ENCODE measurements around the gene CTU1. TPM values are rescaled to one million over a fixed set of nuclear protein-coding genes. Genes with fewer than 3 reads are reported as not detected.

CTU1 gene
- total RNA-seq, 1 donor from 2014 or later: 9.3 TPM

GRCh38 chr19:51098365-51099046 is 9.7 kb downstream of the CTU1 start:
- DNase-seq (ENCODE audit: extremely low spot score, unreplicated experiment): no peak
- no peaks in the 10 kb centered on the region for H3K27me3 Mint-ChIP-seq
- peaks cover 9% of the 10 kb centered on the region for H3K36me3 Mint-ChIP-seq
- no peak for TF ChIP-seq CTCF (conservative IDR thresholded peaks at IDR 0.05)
- H3K4me3 Mint-ChIP-seq: no peak overlapping the region
- H3K27ac Mint-ChIP-seq: no peak overlapping the region
- no peaks in the 10 kb centered on the region for H3K9me3 Mint-ChIP-seq
- peaks cover 4% of the 10 kb centered on the region for H3K4me1 Mint-ChIP-seq (ENCODE audit: unreplicated experiment)

- Mint-ChIP-seq H3K36me3 (peaks cover 8% of the 10 kb centered on the region), H3K4me3 (no peak overlapping the region), H3K9me3 (no peaks in the 10 kb centered on the region), H3K27me3 (no peaks in the 10 kb centered on the region), H3K27ac (no peak overlapping the region), H3K4me1 (ENCODE audit: unreplicated experiment) (peaks cover 8% of the 10 kb centered on the region)
- no peak for DNase-seq (ENCODE audit: extremely low spot score, unreplicated experiment)
- TF ChIP-seq CTCF (conservative IDR thresholded peaks at IDR 0.05): no peak
Measured at GRCh38 chr19:51097796-51098195, 10.4 kb downstream of the CTU1 start.

DNA sequence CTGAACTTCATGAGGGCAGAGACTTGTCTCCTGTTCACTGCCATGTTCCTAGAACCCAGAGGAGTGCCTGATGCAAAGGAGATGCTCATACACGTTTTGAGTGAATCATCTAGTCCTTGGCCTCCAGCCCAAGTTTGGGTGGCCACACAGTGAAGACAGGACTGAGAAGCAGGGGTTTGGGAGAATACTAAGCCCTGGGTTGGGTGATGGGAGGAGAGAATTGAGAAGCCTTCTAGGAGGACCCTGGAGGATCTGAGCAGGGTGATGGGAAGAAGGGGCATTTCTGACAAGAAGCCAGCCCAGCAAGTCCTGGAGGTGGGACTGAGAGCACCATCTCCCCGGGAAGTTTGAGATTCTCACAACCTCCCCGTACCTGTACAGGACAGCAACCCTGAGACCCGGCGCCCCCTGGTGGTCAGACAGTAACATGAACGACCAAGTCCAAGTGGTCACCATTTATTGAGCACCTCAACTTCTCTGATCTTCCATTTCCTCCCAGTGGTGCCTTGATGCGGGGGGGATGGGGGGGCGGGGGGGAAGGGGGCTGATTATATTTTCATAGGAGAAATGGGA is 11.0 kb downstream of the CTU1 start:
- no peak overlapping the region for H3K27ac Mint-ChIP-seq
- H3K4me3 Mint-ChIP-seq: no peak overlapping the region
- peaks cover 8% of the 10 kb centered on the region for H3K4me1 Mint-ChIP-seq (ENCODE audit: unreplicated experiment)
- peaks cover 4% of the 10 kb centered on the region for H3K36me3 Mint-ChIP-seq
- H3K27me3 Mint-ChIP-seq: no peaks in the 10 kb centered on the region
- H3K9me3 Mint-ChIP-seq: no peaks in the 10 kb centered on the region
- TF ChIP-seq CTCF (conservative IDR thresholded peaks at IDR 0.05): peak; percentile 75
- DNase-seq (ENCODE audit: extremely low spot score, unreplicated experiment): no peak

DNA sequence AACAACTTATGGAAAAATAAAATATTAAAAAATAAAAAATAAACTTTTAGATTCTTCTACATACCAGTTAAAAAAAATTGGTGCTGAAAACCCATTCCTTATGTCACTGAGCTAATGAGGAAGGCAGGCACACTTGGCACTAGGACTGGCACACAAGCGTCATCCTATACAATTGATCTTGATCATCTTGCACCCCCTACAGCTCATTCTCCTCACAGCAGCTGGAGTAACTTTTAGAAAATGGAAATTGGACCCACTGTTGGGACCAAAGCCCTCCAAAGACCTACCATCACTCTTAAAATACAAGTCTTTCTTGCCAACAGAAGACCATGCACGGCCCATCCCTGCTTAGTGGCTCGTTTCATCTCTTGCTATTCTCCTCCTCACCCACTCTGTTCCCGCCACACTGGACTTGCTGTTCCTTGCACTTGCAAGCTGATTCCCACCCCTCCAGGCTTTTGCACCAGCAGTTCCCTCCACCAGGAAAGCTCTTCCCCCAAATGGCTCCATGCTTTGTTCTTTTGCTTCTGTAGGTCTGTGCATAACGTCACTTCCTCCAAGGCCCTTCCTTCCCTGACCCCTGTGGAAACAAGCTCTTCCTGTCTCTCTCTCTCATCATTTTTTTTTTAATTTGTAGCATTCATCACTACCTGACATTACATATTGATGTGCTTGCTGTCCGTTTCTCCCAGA is 11.6 kb downstream of the CTU1 start:
- Mint-ChIP-seq H3K4me3 (no peak overlapping the region), H3K27ac (no peak overlapping the region), H3K36me3 (peaks cover 4% of the 10 kb centered on the region), H3K27me3 (no peaks in the 10 kb centered on the region), H3K4me1 (ENCODE audit: unreplicated experiment) (peaks cover 8% of the 10 kb centered on the region), H3K9me3 (no peaks in the 10 kb centered on the region)
- TF ChIP-seq CTCF (conservative IDR thresholded peaks at IDR 0.05): peak; percentile 43
- no peak for DNase-seq (ENCODE audit: extremely low spot score, unreplicated experiment)

- Mint-ChIP-seq H3K27me3 (no peaks in the 10 kb centered on the region), H3K27ac (no peak overlapping the region), H3K36me3 (peaks cover 4% of the 10 kb centered on the region), H3K4me1 (ENCODE audit: unreplicated experiment) (peaks cover 6% of the 10 kb centered on the region), H3K4me3 (no peak overlapping the region), H3K9me3 (no peaks in the 10 kb centered on the region)
- DNase-seq (ENCODE audit: extremely low spot score, unreplicated experiment): no peak
- peak; percentile 84 for TF ChIP-seq CTCF (conservative IDR thresholded peaks at IDR 0.05)
Measured at GRCh38 chr19:51094696-51095279, 13.4 kb downstream of the CTU1 start.

All from type B pancreatic cell (in vitro differentiated cells).